GM23248 (cell line): ENCODE measurements around the gene SLC16A11.

Source experiments
- EZH2 ChIP-seq: fragments of 200-600 bp; sonication (generic); IDR thresholded peaks from 2 replicates; pipeline ENCODE4 v1.6.1; 2018; ENCODE audit warnings: antibody characterized with exemption, mild to moderate bottlenecking; ENCODE audit not compliant: insufficient read depth, poor library complexity, severe bottlenecking
- EZH2phosphoT487 ChIP-seq: fragments of 200-600 bp; sonication (generic); IDR thresholded peaks from 2 replicates; pipeline ENCODE4 v1.6.1; 2018; ENCODE audit warnings: antibody characterized with exemption, moderate library complexity, mild to moderate bottlenecking, low read depth; ENCODE audit not compliant: insufficient read depth

DNA sequence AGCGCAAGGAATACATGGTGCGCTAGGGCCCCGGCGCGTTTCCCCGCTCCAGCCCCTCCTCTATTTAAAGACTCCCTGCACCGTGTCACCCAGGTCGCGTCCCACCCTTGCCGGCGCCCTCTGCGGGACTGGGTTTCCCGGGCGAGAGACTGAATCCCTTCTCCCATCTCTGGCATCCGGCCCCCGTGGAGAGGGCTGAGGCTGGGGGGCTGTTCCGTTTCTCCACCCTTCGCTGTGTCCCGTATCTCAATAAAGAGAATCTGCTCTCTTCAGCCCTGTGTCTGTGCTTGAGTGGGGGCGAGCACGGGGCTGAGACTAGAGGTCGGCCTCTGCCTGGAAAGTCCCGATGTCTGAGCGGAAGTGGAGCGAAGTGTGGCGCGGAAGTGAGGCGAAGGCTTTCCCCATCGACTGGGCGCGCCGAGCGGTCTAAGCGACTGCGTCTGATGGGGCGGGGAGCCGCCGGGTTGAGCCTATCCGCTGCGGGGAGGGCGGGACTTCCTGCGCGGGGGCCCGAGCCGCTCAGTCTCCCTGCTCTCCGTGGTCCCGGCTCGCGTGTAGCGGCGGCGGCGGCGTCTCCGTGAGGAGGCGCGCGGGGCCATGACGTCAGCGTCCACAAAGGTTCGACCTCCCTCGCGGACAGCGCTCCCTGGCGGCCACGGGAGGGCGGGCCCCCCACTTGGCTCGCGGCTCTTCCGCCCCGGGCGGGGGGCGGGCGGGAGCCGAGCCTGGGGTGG lies 29.5 kb downstream of the SLC16A11 start:
- TF ChIP-seq EZH2phosphoT487 (no peak), EZH2 (no peak)
